Activated T-helper 17 cell treated with anti-CD3 and anti-CD28 coated beads, Interleukin-2, amount 50 U/mL, for 72 hours (primary cell): ENCODE measurements around the gene PCDHA4. TPM values are rescaled to one million over a fixed set of nuclear protein-coding genes. Genes with fewer than 3 reads are reported as not detected.
"Not testable (repeated sequence)": the region's sequence is repeated elsewhere in the genome, so short reads cannot be mapped to it uniquely, and the experiment has no call there.

ENCODE experiments used
- ATAC-seq: fragments of 150-1000 bp; cut with Tn5 transposase; replicated peaks from 2 replicates; pipeline ENCODE4 v1.10.0; 2021; ENCODE audit warnings: mild to moderate bottlenecking, moderate library complexity
- H3K27ac Mint-ChIP-seq: one replicate; pipeline ENCODE4 v1.8.0; 2022; ENCODE audit warnings: mixed read lengths
- H3K27me3 Mint-ChIP-seq: one replicate; pipeline ENCODE4 v1.8.0; 2022; ENCODE audit warnings: mixed read lengths
- H3K36me3 Mint-ChIP-seq: one replicate; pipeline ENCODE4 v1.8.0; 2022; ENCODE audit warnings: low read depth, mild to moderate bottlenecking, mixed read lengths
- H3K4me1 Mint-ChIP-seq: one replicate; pipeline ENCODE4 v1.8.0; 2022; ENCODE audit warnings: mixed read lengths
- H3K4me3 Mint-ChIP-seq: one replicate; pipeline ENCODE4 v1.8.0; 2022; ENCODE audit warnings: mild to moderate bottlenecking, mixed read lengths
- H3K9me3 Mint-ChIP-seq: one replicate; pipeline ENCODE4 v1.8.0; 2022; ENCODE audit warnings: mixed read lengths
- total RNA-seq, 2 donors: library from RNA; stranded (reverse); gene quantifications; one replicate each; pipeline ENCODE4 v1.2.3, GENCODE V29; 2022

Gene PCDHA4
- total RNA-seq, 2 donors from 2014 or later: not detected

DNA sequence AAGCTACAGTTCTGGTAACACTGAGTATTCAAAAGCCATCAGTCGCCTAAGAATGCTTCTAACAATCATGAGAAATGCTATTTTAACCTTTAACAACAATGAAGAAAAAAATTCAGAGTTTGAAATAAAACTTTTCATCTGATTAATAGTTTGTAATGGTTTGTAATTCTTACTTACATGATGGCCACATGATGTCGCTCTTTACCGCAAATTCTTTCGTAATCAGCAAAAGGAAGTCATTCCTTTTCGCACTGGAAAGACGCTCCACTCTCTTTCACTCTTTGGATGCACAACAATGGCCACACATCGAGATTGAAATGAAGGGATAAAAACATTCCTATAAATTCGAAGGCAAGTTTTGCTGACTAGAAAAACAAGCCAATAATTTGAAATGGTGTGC is 27.1 kb downstream of the PCDHA4 start, which contains the start of gene PCDHA7:
PCDHA7 (plus strand) TSS at position 277 of the 400 bp plus-strand sequence; CDS start at position 392, 115 bp downstream.
- H3K27ac Mint-ChIP-seq: no peak within 1 kb of the TSS
- H3K4me3 Mint-ChIP-seq: no peak within 1 kb of the TSS

GRCh38 chr5:140834439-140835008 is 27.7 kb downstream of the PCDHA4 start:
- H3K36me3 Mint-ChIP-seq, H3K9me3 Mint-ChIP-seq, H3K27ac Mint-ChIP-seq, H3K4me3 Mint-ChIP-seq, H3K4me1 Mint-ChIP-seq, ATAC-seq: not testable (repeated sequence)
- H3K27me3 Mint-ChIP-seq: peaks cover 10% of the 10 kb centered on the region

More for the DNA sequence above, 27.1 kb downstream of the PCDHA4 start, which contains the start of gene PCDHA7:
- Mint-ChIP-seq H3K36me3 (no peaks in the 10 kb centered on the region), H3K27me3 (peaks cover 10% of the 10 kb centered on the region), H3K4me1 (no peaks in the 10 kb centered on the region), H3K9me3 (no peaks in the 10 kb centered on the region)
- ATAC-seq: no peak

DNA sequence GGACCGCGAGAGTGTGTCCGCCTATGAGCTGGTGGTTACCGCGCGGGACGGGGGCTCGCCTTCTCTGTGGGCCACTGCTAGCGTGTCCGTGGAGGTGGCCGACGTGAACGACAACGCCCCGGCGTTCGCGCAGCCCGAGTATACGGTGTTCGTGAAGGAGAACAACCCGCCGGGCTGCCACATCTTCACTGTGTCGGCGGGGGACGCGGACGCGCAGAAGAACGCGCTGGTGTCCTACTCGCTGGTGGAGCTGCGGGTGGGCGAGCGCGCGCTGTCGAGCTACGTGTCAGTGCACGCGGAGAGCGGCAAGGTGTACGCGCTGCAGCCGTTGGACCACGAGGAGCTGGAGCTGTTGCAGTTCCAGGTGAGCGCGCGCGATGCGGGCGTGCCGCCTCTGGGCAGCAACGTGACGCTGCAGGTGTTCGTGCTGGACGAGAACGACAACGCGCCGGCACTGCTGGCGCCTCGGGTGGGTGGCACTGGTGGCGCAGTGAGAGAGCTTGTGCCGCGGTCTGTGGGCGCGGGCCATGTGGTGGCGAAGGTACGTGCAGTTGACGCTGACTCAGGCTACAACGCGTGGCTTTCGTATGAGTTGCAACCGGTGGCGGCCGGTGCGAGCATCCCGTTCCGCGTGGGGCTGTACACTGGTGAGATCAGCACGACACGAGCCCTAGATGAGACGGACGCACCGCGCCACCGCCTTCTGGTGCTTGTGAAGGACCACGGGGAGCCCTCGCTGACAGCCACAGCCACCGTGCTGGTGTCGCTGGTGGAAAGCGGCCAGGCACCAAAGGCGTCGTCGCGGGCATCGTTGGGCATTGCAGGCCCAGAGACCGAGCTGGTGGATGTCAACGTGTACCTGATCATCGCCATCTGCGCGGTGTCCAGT is 29.0 kb downstream of the PCDHA4 start:
- H3K27ac Mint-ChIP-seq: no peak overlapping the region
- peaks cover 4% of the 10 kb centered on the region for H3K9me3 Mint-ChIP-seq
- H3K4me3 Mint-ChIP-seq: no peak overlapping the region
- ATAC-seq: no peak
- no peaks in the 10 kb centered on the region for H3K4me1 Mint-ChIP-seq
- H3K27me3 Mint-ChIP-seq: peaks cover 19% of the 10 kb centered on the region
- no peaks in the 10 kb centered on the region for H3K36me3 Mint-ChIP-seq

DNA sequence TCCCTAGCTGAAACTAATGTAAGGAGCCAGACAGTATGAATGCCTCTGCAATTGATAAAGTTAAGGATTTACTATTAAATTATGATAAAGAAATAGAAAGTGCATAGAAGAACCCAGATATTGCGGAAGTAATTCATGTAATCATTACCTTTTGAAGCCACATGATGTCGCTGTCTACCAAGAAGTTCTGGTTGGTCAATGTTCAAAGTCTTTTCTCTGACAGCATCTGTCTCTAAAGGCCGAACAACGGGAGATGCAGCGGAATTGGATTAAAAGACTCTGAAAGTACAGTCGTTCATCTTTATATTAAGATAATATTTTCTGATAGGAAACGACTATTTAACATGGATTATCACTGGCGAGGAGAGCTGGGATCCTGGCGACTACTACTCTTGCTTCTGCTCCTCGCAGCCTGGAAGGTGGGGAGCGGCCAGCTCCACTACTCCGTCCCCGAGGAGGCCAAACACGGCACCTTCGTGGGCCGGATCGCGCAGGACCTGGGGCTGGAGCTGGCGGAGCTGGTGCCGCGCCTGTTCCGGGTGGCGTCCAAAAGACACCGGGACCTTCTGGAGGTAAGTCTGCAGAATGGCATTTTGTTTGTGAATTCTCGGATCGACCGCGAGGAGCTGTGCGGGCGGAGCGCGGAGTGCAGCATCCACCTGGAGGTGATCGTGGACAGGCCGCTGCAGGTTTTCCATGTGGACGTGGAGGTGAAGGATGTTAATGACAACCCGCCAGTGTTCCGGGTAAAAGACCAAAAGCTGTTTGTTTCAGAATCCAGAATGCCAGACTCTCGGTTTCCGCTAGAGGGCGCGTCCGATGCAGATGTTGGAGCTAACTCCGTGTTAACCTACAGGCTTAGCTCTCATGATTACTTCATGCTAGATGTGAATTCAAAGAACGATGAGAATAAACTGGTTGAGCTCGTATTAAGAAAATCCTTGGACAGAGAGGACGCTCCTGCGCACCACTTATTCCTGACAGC is 34.4 kb downstream of the PCDHA4 start, which contains the start of gene PCDHA8:
PCDHA8 (plus strand) TSS at position 210 of the 985 bp plus-strand sequence; CDS start at position 345, 135 bp downstream.
- H3K9me3 Mint-ChIP-seq: peaks cover 4% of the 10 kb centered on the region
- ATAC-seq: no peak
- no peak within 1 kb of the TSS for H3K4me3 Mint-ChIP-seq
- no peaks in the 10 kb centered on the region for H3K4me1 Mint-ChIP-seq
- no peaks in the 10 kb centered on the region for H3K36me3 Mint-ChIP-seq
- H3K27me3 Mint-ChIP-seq: peaks cover 15% of the 10 kb centered on the region
- no peak within 1 kb of the TSS for H3K27ac Mint-ChIP-seq

GRCh38 chr5:140842798-140843733 is 36.2 kb downstream of the PCDHA4 start:
- Mint-ChIP-seq H3K4me1 (no peaks in the 10 kb centered on the region), H3K4me3 (no peak overlapping the region), H3K9me3 (peaks cover 4% of the 10 kb centered on the region), H3K27me3 (peaks cover 25% of the 10 kb centered on the region), H3K36me3 (no peaks in the 10 kb centered on the region), H3K27ac (no peak overlapping the region)
- ATAC-seq: no peak

DNA sequence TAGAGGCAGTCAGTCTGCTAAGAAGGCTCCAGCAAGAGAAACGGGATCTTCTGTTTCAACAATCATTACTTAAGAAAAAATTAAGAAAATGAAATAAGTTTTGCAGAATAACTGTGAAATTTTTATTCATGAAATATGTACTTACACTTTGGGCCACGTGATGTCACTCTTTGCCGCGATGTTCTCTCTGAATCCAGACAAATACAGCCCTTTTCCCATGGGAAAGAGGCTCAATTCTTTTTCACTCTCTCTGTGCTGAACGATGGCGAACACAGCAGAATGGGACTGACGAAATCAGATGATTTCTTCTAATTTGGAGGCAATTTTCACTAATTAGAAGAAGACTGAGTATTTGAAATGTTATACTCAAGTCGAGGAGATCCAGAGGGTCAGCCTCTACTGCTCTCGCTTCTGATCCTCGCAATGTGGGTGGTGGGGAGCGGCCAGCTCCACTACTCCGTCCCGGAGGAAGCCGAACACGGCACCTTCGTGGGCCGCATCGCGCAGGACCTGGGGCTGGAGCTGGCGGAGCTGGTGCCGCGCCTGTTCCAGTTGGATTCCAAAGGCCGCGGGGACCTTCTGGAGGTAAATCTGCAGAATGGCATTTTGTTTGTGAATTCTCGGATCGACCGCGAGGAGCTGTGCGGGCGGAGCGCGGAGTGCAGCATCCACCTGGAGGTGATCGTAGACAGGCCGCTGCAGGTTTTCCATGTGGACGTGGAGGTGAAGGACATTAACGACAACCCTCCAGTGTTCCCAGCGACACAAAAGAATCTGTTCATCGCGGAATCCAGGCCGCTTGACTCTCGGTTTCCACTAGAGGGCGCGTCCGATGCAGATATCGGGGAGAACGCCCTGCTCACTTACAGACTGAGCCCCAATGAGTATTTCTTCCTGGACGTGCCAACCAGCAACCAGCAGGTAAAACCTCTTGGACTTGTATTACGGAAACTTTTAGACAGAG is 41.6 kb downstream of the PCDHA4 start, which contains the start of gene PCDHA9:
PCDHA9 (plus strand) TSS at position 244 of the 964 bp plus-strand sequence; CDS start at position 358, 114 bp downstream.
- not testable (repeated sequence) for ATAC-seq, H3K4me1 Mint-ChIP-seq, H3K27ac Mint-ChIP-seq, H3K9me3 Mint-ChIP-seq, H3K4me3 Mint-ChIP-seq, H3K36me3 Mint-ChIP-seq
- H3K27me3 Mint-ChIP-seq: peaks cover 19% of the 10 kb centered on the region

DNA sequence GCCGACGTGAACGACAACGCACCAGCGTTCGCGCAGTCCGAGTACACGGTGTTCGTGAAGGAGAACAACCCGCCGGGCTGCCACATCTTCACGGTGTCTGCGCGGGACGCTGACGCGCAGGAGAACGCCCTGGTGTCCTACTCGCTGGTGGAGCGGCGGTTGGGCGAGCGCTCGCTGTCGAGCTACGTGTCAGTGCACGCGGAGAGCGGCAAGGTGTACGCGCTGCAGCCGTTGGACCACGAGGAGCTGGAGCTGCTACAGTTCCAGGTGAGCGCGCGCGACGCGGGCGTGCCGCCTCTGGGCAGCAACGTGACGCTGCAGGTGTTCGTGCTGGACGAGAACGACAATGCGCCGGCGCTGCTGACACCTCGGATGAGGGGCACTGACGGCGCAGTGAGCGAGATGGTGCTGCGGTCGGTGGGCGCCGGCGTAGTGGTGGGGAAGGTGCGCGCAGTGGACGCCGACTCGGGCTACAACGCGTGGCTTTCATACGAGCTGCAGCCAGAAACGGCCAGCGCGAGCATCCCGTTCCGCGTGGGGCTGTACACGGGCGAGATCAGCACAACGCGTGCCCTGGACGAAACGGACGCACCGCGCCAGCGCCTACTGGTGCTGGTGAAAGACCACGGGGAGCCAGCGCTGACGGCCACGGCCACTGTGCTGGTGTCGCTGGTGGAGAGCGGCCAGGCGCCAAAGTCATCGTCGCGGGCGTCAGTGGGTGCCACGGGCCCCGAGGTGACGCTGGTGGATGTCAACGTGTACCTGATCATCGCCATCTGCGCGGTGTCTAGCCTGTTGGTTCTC is 43.2 kb downstream of the PCDHA4 start:
- H3K9me3 Mint-ChIP-seq, H3K36me3 Mint-ChIP-seq, H3K4me1 Mint-ChIP-seq, H3K27ac Mint-ChIP-seq, H3K4me3 Mint-ChIP-seq, ATAC-seq: not testable (repeated sequence)
- peaks cover 22% of the 10 kb centered on the region for H3K27me3 Mint-ChIP-seq

- no peak within 1 kb of the TSS for H3K4me3 Mint-ChIP-seq
- ATAC-seq: no peak
- H3K9me3 Mint-ChIP-seq: peaks cover 9% of the 10 kb centered on the region
- no peaks in the 10 kb centered on the region for H3K4me1 Mint-ChIP-seq
- no peak within 1 kb of the TSS for H3K27ac Mint-ChIP-seq
- no peaks in the 10 kb centered on the region for H3K36me3 Mint-ChIP-seq
- peaks cover 16% of the 10 kb centered on the region for H3K27me3 Mint-ChIP-seq
These were observed 49.2 kb downstream of the PCDHA4 start, which contains the start of gene PCDHA10 for GRCh38 chr5:140855772-140856674. TSS of gene PCDHA10 (plus strand) at chr5:140855897. CDS start at chr5:140856049, 152 bp downstream.

DNA sequence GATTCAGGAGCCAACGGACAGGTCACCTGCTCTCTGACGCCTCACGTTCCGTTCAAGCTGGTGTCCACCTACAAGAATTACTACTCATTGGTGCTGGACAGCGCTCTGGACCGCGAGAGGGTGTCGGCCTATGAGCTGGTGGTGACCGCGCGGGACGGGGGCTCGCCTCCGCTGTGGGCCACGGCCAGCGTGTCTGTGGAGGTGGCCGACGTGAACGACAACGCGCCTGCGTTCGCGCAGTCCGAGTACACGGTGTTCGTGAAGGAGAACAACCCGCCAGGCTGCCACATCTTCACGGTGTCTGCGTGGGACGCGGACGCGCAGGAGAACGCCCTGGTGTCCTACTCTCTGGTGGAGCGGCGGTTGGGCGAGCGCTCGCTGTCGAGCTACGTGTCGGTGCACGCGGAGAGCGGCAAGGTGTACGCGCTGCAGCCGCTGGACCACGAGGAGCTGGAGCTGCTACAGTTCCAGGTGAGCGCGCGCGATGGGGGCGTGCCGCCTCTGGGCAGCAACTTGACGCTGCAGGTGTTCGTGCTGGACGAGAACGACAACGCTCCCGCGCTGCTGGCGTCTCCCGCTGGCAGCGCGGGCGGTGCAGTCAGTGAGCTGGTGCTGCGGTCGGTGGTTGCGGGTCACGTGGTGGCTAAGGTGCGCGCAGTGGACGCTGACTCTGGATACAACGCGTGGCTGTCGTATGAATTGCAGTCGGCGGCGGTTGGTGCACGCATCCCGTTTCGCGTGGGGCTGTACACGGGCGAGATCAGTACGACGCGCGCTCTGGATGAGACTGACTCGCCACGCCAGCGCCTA is 50.5 kb downstream of the PCDHA4 start:
- Mint-ChIP-seq H3K36me3 (no peaks in the 10 kb centered on the region), H3K27me3 (peaks cover 21% of the 10 kb centered on the region), H3K4me1 (no peaks in the 10 kb centered on the region), H3K27ac (no peak overlapping the region), H3K4me3 (no peak overlapping the region), H3K9me3 (peaks cover 9% of the 10 kb centered on the region)
- ATAC-seq: no peak

DNA sequence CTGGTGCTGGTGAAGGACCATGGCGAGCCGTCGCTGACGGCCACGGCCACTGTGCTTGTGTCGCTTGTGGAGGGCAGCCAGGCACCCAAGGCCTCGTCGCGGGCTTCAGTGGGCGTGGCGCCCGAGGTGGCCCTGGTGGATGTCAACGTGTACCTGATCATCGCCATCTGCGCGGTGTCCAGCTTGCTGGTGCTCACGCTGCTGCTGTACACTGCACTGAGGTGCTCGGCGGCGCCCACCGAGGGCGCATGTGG is 51.0 kb downstream of the PCDHA4 start:
- H3K4me3 Mint-ChIP-seq: no peak overlapping the region
- no peak for ATAC-seq
- peaks cover 21% of the 10 kb centered on the region for H3K27me3 Mint-ChIP-seq
- no peaks in the 10 kb centered on the region for H3K4me1 Mint-ChIP-seq
- H3K9me3 Mint-ChIP-seq: peaks cover 9% of the 10 kb centered on the region
- H3K36me3 Mint-ChIP-seq: no peaks in the 10 kb centered on the region
- H3K27ac Mint-ChIP-seq: no peak overlapping the region
